HG03066 (cell line): ENCODE measurements around the gene PDS5A.
"Not testable (repeated sequence)": the region's sequence is repeated elsewhere in the genome, so short reads cannot be mapped to it uniquely, and the experiment has no call there.

Experiments used
- ATAC-seq: cut with Tn5 transposase; IDR thresholded peaks from one replicate; pipeline ENCODE4 v1.9.1; 2021; ENCODE audit warnings: low read depth; ENCODE audit not compliant: unreplicated experiment

The PDS5A gene

GRCh38 chr4:39963656-39964055 is 14.1 kb downstream of the PDS5A start:
- no peak for ATAC-seq

DNA sequence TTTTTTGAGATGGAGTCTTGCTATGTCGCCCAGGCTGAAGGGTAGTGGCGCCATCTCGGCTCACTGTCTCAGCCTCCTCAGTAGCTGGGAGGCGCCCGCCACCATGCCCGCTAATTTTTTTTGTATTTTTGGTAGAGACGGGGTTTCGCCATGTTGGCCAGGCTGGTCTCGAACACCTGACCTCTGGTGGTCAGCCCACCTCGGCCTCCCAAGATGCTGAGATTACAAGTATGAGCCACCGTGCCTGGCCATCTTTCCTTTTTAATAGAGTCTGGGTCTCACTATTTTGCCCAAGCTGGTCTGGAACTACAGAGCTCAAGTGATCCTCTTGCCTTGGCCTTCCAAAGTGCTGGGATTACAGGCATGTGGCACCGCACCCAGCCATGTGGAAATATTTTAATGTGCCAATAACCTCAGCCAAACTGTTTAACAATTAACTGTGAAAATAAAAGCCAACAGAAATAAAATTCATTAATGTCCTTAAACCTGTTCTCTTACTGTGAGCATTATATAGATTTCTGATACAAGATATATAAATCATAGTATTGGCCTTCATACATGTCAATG is 16.3 kb downstream of the PDS5A start:
- no peak for ATAC-seq

GRCh38 chr4:39950861-39951481 is 26.7 kb downstream of the PDS5A start:
- no peak for ATAC-seq

DNA sequence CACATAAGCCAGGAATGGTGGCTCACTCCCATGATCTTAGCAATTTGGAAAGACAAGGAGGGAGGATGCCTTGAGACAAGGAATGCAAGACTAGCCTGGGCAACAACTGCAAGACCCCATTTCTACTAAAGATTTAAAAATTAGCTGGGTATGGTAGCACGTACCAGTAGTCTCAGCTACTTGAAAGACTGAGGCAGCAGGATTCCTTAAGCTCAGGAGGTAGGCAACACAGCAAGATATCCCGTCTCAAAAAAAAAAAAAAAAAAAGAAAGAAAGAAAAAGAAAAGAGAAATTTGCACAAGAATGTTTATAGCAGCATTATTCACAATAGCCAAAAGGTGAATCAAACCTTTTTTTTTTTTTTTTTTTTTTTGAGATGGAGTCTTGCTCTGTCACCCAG is 29.7 kb downstream of the PDS5A start:
- ATAC-seq: no peak

DNA sequence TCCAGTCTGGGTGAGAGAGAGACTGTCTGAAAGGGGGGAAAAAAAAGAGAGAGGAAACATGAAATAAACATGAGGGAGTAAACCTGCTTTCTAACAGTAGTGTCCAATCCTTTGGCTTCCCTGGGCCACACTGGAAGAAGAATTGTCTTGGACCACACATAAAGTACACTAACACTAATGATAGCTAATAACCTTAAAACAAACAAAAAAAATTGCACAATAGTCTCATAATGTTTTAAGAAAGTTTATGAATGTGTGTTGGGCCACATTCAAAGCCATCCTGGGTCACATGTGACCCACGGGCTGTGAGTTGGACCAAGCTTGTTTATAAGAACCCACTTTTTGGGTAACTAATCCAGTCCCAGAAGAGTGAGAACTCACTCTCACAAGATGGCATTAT is 30.3 kb downstream of the PDS5A start:
- no peak for ATAC-seq

GRCh38 chr4:39944245-39944644 is 33.5 kb downstream of the PDS5A start:
- ATAC-seq: not testable (repeated sequence)

DNA sequence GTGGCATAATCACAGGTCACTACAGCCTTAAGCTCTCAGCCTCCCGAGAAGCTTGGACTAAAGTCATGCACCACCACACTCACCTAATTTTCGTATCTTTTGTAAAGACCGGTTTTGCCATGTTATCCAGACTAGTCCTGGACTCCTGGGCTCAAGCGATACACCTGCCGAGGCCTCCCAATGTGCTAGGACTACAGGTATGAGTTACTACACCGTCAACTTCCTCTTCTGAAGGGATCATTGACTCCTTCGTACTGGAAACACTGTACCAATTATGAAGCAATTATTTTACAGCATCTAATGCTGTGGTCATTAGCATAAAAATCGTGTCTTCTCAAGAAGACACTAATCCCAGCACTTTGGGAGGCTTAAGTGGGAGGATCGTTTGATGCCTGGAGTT is 35.2 kb downstream of the PDS5A start:
- no peak for ATAC-seq

- no peak for ATAC-seq
These were observed 36.0 kb downstream of the PDS5A start for GRCh38 chr4:39941682-39942217.

DNA sequence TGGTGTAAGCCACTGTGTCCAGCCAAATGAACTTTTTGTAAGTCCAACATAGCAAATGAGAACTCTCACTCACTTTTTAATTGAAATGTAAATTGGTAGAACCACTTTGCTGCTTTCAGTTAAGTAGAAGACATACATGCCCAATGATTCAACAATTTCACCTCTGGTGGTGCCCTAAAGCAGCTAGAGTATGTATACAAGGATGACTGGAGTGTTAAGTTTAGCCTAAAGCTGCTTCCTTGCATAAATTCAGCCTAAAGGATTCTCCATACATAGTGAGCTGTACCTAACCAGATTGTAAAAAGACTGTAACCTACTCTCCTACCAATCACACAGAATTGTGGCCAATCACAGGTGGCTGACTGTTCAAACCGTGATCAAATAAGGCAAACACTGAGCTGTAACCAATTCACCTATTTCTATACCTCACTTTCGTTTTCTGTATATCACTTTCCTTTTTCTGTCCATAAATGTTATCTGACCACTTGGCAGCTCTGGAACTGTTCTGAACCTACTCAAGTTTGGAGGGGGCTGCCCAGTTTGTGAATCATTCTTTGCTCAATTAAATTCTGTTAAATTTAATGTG is 39.9 kb downstream of the PDS5A start:
- ATAC-seq: peak; percentile 57

DNA sequence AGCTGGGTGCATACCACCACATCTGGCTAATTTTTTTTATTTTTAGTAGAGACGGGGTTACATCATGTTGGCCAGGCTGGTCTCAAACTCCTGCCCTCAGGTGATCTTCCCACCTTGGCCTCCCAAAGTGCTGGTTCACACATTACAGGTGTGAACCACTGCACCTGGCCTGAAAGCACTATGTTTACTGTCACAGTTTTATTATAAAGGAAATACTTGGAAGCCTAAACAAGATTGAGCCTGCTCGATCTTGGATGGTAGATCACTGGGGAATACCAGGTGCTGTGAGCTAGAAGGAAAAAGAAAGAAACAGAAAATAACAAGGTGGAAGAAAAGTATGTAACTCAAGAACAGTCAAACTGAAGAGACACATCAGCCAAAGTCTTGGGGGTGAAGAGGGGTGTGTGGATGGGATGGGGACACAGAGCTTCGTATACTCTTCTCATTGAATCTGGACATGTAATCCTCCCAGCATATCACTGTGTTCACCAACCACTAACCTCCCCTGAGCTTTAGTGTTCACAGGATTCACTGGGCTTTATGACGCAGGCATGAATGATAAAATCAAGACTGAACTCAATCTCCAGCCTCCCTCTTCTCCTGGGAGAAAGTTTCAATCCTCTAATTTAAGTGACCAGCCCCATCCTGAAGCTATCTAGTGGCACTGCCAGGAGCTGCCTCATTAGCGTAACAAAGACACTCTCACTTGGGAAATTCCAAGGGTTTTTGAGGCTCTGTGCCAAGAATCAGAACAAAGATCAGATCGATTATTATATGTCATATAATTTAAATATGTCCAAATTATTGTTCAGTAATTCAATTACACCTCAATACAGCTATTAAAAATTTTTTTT is 40.9 kb downstream of the PDS5A start:
- ATAC-seq: no peak

GRCh38 chr4:39933671-39934590 is 43.8 kb downstream of the PDS5A start:
- no peak for ATAC-seq

GRCh38 chr4:39932776-39933402 is 44.8 kb downstream of the PDS5A start:
- no peak for ATAC-seq

- no peak for ATAC-seq
These were observed 46.2 kb downstream of the PDS5A start for GRCh38 chr4:39931441-39931901.

GRCh38 chr4:39928538-39928937 is 49.2 kb downstream of the PDS5A start:
- ATAC-seq: no peak

GRCh38 chr4:39924014-39924413 is 53.7 kb downstream of the PDS5A start:
- ATAC-seq: no peak

- ATAC-seq: no peak
These were observed 55.3 kb downstream of the PDS5A start for GRCh38 chr4:39922399-39922798.

DNA sequence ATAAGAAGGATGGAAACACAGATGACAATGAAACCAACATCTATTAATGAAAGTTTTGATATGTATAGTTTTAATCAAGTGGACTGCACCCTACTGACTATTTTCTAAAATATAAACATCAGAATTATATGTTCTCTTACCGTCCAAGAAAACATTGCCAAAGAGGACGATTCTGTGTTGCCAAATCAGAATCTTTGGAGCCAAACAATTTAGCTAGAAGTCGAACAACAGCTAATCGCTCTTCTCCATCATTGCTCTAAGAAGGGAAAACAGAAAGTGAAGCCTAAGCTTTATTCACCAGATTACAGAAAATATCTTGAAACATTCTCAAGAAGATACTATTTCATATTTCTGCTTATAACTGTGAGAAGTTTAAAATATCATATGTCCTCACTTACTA is 64.2 kb downstream of the PDS5A start:
- ATAC-seq: no peak

- no peak for ATAC-seq
These were observed 67.6 kb downstream of the PDS5A start for GRCh38 chr4:39910064-39910463.

- no peak for ATAC-seq
These were observed 69.4 kb downstream of the PDS5A start for GRCh38 chr4:39908284-39908683.

GRCh38 chr4:39905656-39906055 is 72.1 kb downstream of the PDS5A start:
- ATAC-seq: no peak
